SK-N-SH treated with all-trans-retinoic acid at 6 μM for 48 hours (cell line): ENCODE data around the gene HMOX1.
"Not testable (repeated sequence)": the region's sequence is repeated elsewhere in the genome, so short reads cannot be mapped to it uniquely, and the experiment has no call there.

ENCODE experiments used
- ATAC-seq: fragments of 200-7000 bp; cut with Tn5 transposase; 3 replicates; pipeline ENCODE4 v1.9.1; 2020; ENCODE audit warnings: mild to moderate bottlenecking, moderate library complexity
- ARNTL ChIP-seq: fragments of 450-650 bp; formaldehyde crosslinking; IDR thresholded peaks from 2 replicates; pipeline ENCODE4 v1.5.0; 2020; ENCODE audit warnings: low read depth, mild to moderate bottlenecking, moderate library complexity, borderline replicate concordance
- BACH2 ChIP-seq: fragments of 250-450 bp; sonication (Bioruptor Pico); IDR thresholded peaks from 2 replicates; pipeline ENCODE4 v1.9.0; 2021; ENCODE audit warnings: mild to moderate bottlenecking, borderline replicate concordance
- CREB5 ChIP-seq: fragments of 250-450 bp; sonication (Bioruptor Pico); IDR thresholded peaks from 2 replicates; pipeline ENCODE4 v1.5.1; 2020; ENCODE audit warnings: low read depth, mild to moderate bottlenecking, moderate library complexity
- CSDC2 ChIP-seq: fragments of 250-450 bp; sonication (Bioruptor Pico); IDR thresholded peaks from 2 replicates; pipeline ENCODE4 v1.5.0; 2020; ENCODE audit warnings: mild to moderate bottlenecking, moderate library complexity
- CSRNP3 ChIP-seq: fragments of 250-450 bp; sonication (Bioruptor Pico); IDR thresholded peaks from 2 replicates; pipeline ENCODE4 v1.5.1; 2021; ENCODE audit warnings: mild to moderate bottlenecking, moderate library complexity
- ESRRG ChIP-seq: fragments of 250-450 bp; sonication (Bioruptor Pico); IDR thresholded peaks from 2 replicates; pipeline ENCODE4 v1.6.1; 2021; ENCODE audit warnings: mild to moderate bottlenecking
- GLIS3 ChIP-seq: fragments of 250-450 bp; sonication (Bioruptor Pico); IDR thresholded peaks from 2 replicates; pipeline ENCODE4 v1.5.0; 2020; ENCODE audit warnings: mild to moderate bottlenecking, moderate library complexity
- ISL1 ChIP-seq: fragments of 250-450 bp; sonication (Bioruptor Pico); IDR thresholded peaks from 2 replicates; pipeline ENCODE4 v2.1.2; 2022; ENCODE audit warnings: mild to moderate bottlenecking, moderate library complexity
- OSR1 ChIP-seq: fragments of 250-450 bp; sonication (Bioruptor Pico); IDR thresholded peaks from 2 replicates; pipeline ENCODE4 v1.8.0; 2022; ENCODE audit warnings: moderate library complexity, mild to moderate bottlenecking, inconsistent platforms
- PATZ1 ChIP-seq: fragments of 250-450 bp; sonication (Bioruptor Pico); IDR thresholded peaks from 2 replicates; pipeline ENCODE4 v1.8.0; 2020; ENCODE audit warnings: mild to moderate bottlenecking, moderate library complexity, borderline replicate concordance
- PPARA ChIP-seq: fragments of 250-450 bp; sonication (Bioruptor Pico); IDR thresholded peaks from 2 replicates; pipeline ENCODE4 v1.5.0; 2020; ENCODE audit warnings: mild to moderate bottlenecking, borderline replicate concordance
- RARB ChIP-seq: fragments of 250-450 bp; sonication (Bioruptor Pico); IDR thresholded peaks from 2 replicates; pipeline ENCODE4 v1.8.0; 2021; ENCODE audit warnings: mild to moderate bottlenecking, moderate library complexity
- SNAI2 ChIP-seq: fragments of 250-450 bp; sonication (Bioruptor Pico); IDR thresholded peaks from 2 replicates; pipeline ENCODE4 v1.5.0; 2020; ENCODE audit warnings: mild to moderate bottlenecking, moderate library complexity
- TCF4 ChIP-seq: fragments of 250-450 bp; sonication (Bioruptor Pico); IDR thresholded peaks from 2 replicates; pipeline ENCODE4 v1.8.0; 2021; ENCODE audit warnings: mild to moderate bottlenecking, moderate library complexity, borderline replicate concordance
- TOX ChIP-seq: fragments of 250-450 bp; sonication (Bioruptor Pico); IDR thresholded peaks from 2 replicates; pipeline ENCODE4 v1.8.0; 2021; ENCODE audit warnings: mild to moderate bottlenecking, moderate library complexity, borderline replicate concordance
- TSHZ2 ChIP-seq: fragments of 250-450 bp; sonication (Bioruptor Pico); IDR thresholded peaks from 2 replicates; pipeline ENCODE4 v1.5.0; 2020; ENCODE audit warnings: mild to moderate bottlenecking, moderate library complexity
- ZC3H10 ChIP-seq: fragments of 250-450 bp; sonication (Bioruptor Pico); IDR thresholded peaks from 2 replicates; pipeline ENCODE4 v1.5.1; 2021; ENCODE audit warnings: mild to moderate bottlenecking, moderate library complexity
- ZFP30 ChIP-seq: fragments of 450-650 bp; formaldehyde crosslinking; IDR thresholded peaks from 2 replicates; pipeline ENCODE4 v1.5.0; 2022; ENCODE audit warnings: mild to moderate bottlenecking, moderate library complexity
- ZNF565 ChIP-seq: fragments of 450-650 bp; formaldehyde crosslinking; conservative IDR thresholded peaks from 2 replicates; pipeline ENCODE4 v1.5.0; 2020; ENCODE audit warnings: low read depth, mild to moderate bottlenecking, moderate library complexity
- ZNF70 ChIP-seq: fragments of 450-650 bp; formaldehyde crosslinking; IDR thresholded peaks from 2 replicates; pipeline ENCODE4 v1.5.0; 2020; ENCODE audit warnings: mild to moderate bottlenecking, moderate library complexity
- ZNF8 ChIP-seq: fragments of 450-650 bp; formaldehyde crosslinking; IDR thresholded peaks from 2 replicates; pipeline ENCODE4 v1.5.0; 2020; ENCODE audit warnings: mild to moderate bottlenecking, moderate library complexity

HMOX1 gene

GRCh38 chr22:35394810-35395563, 14.1 kb downstream of the HMOX1 start:
- no peak for TF ChIP-seq ARNTL
- TF ChIP-seq CSRNP3 (CRISPR knock-in tag), result no peak
- no peak for TF ChIP-seq ZNF70
- TF ChIP-seq BACH2 (CRISPR knock-in tag), result no peak
- TF ChIP-seq OSR1 (CRISPR knock-in tag), result no peak
- no peak for TF ChIP-seq ISL1
- no peak for TF ChIP-seq ZFP30 (CRISPR knock-in tag)
- no peak for TF ChIP-seq ESRRG
- no peak for TF ChIP-seq TSHZ2
- TF ChIP-seq RARB, result no peak
- TF ChIP-seq ZC3H10 (CRISPR knock-in tag), result no peak
- TF ChIP-seq PATZ1 (CRISPR knock-in tag), result no peak
- TF ChIP-seq PPARA (CRISPR knock-in tag), result no peak
- ATAC-seq, result no peak

GRCh38 chr22:35396622-35397021, 15.7 kb downstream of the HMOX1 start:
- ATAC-seq, result not testable (repeated sequence)

- ATAC-seq, result no peak
- TF ChIP-seq SNAI2 (CRISPR knock-in tag) (no peak), ARNTL (no peak), TOX (CRISPR knock-in tag) (no peak), CSDC2 (CRISPR knock-in tag) (no peak), PPARA (CRISPR knock-in tag) (no peak), ISL1 (no peak)
Measured at GRCh38 chr22:35397095-35397904, 16.4 kb downstream of the HMOX1 start.

- no peak for ATAC-seq
- TF ChIP-seq ZNF565 (CRISPR knock-in tag), result no peak
- no peak for TF ChIP-seq CSDC2 (CRISPR knock-in tag)
- TF ChIP-seq PATZ1 (CRISPR knock-in tag), result no peak
- TF ChIP-seq RARB, result no peak
- TF ChIP-seq ESRRG, result no peak
- no peak for TF ChIP-seq ZNF8
- no peak for TF ChIP-seq OSR1 (CRISPR knock-in tag)
- no peak for TF ChIP-seq CREB5 (CRISPR knock-in tag)
- no peak for TF ChIP-seq ISL1
- no peak for TF ChIP-seq TCF4
- no peak for TF ChIP-seq BACH2 (CRISPR knock-in tag)
- TF ChIP-seq GLIS3 (CRISPR knock-in tag), result no peak
- no peak for TF ChIP-seq TOX (CRISPR knock-in tag)
- no peak for TF ChIP-seq CSRNP3 (CRISPR knock-in tag)
- TF ChIP-seq ZC3H10 (CRISPR knock-in tag), result no peak
- no peak for TF ChIP-seq SNAI2 (CRISPR knock-in tag)
- TF ChIP-seq ZNF70, result no peak
Measured at GRCh38 chr22:35398591-35398973, 17.7 kb downstream of the HMOX1 start.
